Caco-2 (cell line): ENCODE measurements around the gene REM2. TPM values are rescaled to one million over a fixed set of nuclear protein-coding genes. Genes with fewer than 3 reads are reported as not detected.

Experiments used
- BruUV-seq: library from RNA; stranded (reverse); fragments of 400-500 nt; replicated peaks from 2 replicates; lab custom pipeline; 2021; lab: Mats Ljungman, UMichigan
- CTCF ChIA-PET: fragments of 300-600 bp; sonication (Branson Sonifier 250); formaldehyde crosslinking; loops from one replicate; lab custom pipeline; 2022; ENCODE audit warnings: antibody characterized with exemption; lab: Charles Lee
- POLR2A ChIA-PET: fragments of 300-600 bp; sonication (Branson Sonifier 250); formaldehyde crosslinking; loops from one replicate; lab custom pipeline; 2022; ENCODE audit warnings: antibody characterized with exemption; lab: Charles Lee
- DNase-seq, 2 experiments: peaks; one replicate each; pipeline versions ENCODE4 v3.0.0 to v3.0.0-alpha.2; 2020 to 2022
- H3K27me3 ChIP-seq: replicated peaks from 2 replicates; pipeline ENCODE4 v1.6.0; 2011; ENCODE audit warnings: low read length; ENCODE audit not compliant: control insufficient read depth, insufficient read depth
- H3K36me3 ChIP-seq: 2 replicates; pipeline ENCODE4 v1.5.1; 2011; ENCODE audit warnings: low read length; ENCODE audit not compliant: control insufficient read depth, insufficient read depth
- H3K4me1 ChIP-seq: fragments of 250-450 bp; sonication (Bioruptor Pico); 2 replicates; pipeline ENCODE4 v1.5.1; 2020; ENCODE audit warnings: mild to moderate bottlenecking
- H3K4me3 ChIP-seq: 2 replicates; pipeline ENCODE4 v1.5.1; 2011; ENCODE audit warnings: low read depth, mild to moderate bottlenecking, control low read depth, low read length
- H3K9me3 ChIP-seq: fragments of 250-450 bp; sonication (Bioruptor Pico); 2 replicates; pipeline ENCODE4 v1.5.1; 2020; ENCODE audit warnings: mild to moderate bottlenecking, moderate library complexity
- H3K27ac Mint-ChIP-seq: one replicate; pipeline ENCODE4 v1.8.0; 2022; ENCODE audit warnings: mixed read lengths; ENCODE audit not compliant: unreplicated experiment
- H3K27me3 Mint-ChIP-seq: one replicate; pipeline ENCODE4 v1.8.0; 2022; ENCODE audit warnings: mixed read lengths; ENCODE audit not compliant: insufficient read depth, unreplicated experiment
- H3K36me3 Mint-ChIP-seq: one replicate; pipeline ENCODE4 v1.8.0; 2022; ENCODE audit warnings: mild to moderate bottlenecking, mixed read lengths; ENCODE audit not compliant: insufficient read depth, unreplicated experiment
- H3K4me1 Mint-ChIP-seq: one replicate; pipeline ENCODE4 v1.8.0; 2022; ENCODE audit warnings: low read depth, mixed read lengths; ENCODE audit not compliant: unreplicated experiment
- H3K4me3 Mint-ChIP-seq: one replicate; pipeline ENCODE4 v1.8.0; 2022; ENCODE audit warnings: mild to moderate bottlenecking, moderate library complexity, mixed read lengths; ENCODE audit not compliant: unreplicated experiment
- H3K9me3 Mint-ChIP-seq: one replicate; pipeline ENCODE4 v1.8.0; 2022; ENCODE audit warnings: mixed read lengths; ENCODE audit not compliant: unreplicated experiment
- intact Hi-C: fragments of 100-400 bp; cut with micrococcal nuclease; formaldehyde crosslinking; loops from one replicate; pipeline ENCODE4 v1.10.0; 2022; ENCODE audit not compliant: unreplicated experiment
- total RNA-seq: library from RNA; stranded (reverse); gene quantifications from 2 replicates; pipeline ENCODE4 v1.2.3, GENCODE V29; 2022
- TF ChIP-seq, protein P1 (sequence below), 2 experiments: fragments of 200-600 bp in 1 of 2; IDR thresholded peaks; 1 replicate in 1 of 2; 2 replicates in 1 of 2; pipeline versions ENCODE4 v1.5.1 to v1.8.0; 2011 to 2022; ENCODE audit warnings: antibody characterized with exemption in 1 of 2, control low read depth in 1 of 2, inconsistent platforms in 1 of 2, low read depth in 1 of 2, low read length in 1 of 2, mild to moderate bottlenecking in 1 of 2, moderate library complexity in 1 of 2; ENCODE audit not compliant: insufficient read depth in 1 of 2, severe bottlenecking in 1 of 2, unreplicated experiment in 1 of 2

Gene REM2
- total RNA-seq, 1 experiment from 2014 or later: 0.41 TPM

DNA sequence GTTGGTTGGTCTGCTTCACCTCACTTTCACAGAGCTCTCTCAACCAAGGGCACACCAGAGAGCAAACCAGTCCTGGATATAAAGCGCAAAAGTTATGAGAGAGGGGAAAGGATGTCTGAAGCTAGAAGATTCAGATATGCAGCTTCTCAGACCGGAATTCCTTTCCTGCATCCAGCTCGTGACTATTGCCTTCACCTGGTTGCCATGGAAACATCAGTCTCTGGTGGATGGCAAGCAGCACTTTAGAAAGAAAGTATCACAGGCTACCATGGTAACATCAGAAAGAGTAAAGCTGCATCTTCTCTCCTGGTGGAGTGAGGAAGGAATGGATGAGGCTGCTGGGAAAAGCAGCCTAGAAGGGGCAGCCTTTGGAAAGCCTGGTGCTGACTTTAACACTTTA is 13.7 kb downstream of the REM2 start:
- no peaks in the 10 kb centered on the region for H3K9me3 Mint-ChIP-seq
- no peaks in the 10 kb centered on the region for H3K4me1 Mint-ChIP-seq
- Histone ChIP-seq H3K36me3 (peaks cover 2% of the 10 kb centered on the region), H3K4me1 (0 out of 2 replicates have a peak, but pooled peaks cover 7% of the 10 kb centered on the region), H3K9me3 (no peaks in the 10 kb centered on the region), H3K4me3 (no peak overlapping the region), H3K27me3 (no peaks in the 10 kb centered on the region)
- DNase-seq: no peak
- H3K4me3 Mint-ChIP-seq: no peak overlapping the region
- H3K27ac Mint-ChIP-seq: no peak overlapping the region
- intact Hi-C loops: no loop called here
- POLR2A ChIA-PET: no interaction called here
- CTCF ChIA-PET: interaction anchor here (0.7 to 1.6 kb wide), 2 partner anchors 13 to 25 kb away, joined by 3 to 6 read pairs; partner anchors contain the start of gene REM2
- no peaks in the 10 kb centered on the region for H3K27me3 Mint-ChIP-seq
- H3K36me3 Mint-ChIP-seq: peaks cover 5% of the 10 kb centered on the region
- no TSS peak for BruUV-seq
- TF ChIP-seq, protein P1, sequence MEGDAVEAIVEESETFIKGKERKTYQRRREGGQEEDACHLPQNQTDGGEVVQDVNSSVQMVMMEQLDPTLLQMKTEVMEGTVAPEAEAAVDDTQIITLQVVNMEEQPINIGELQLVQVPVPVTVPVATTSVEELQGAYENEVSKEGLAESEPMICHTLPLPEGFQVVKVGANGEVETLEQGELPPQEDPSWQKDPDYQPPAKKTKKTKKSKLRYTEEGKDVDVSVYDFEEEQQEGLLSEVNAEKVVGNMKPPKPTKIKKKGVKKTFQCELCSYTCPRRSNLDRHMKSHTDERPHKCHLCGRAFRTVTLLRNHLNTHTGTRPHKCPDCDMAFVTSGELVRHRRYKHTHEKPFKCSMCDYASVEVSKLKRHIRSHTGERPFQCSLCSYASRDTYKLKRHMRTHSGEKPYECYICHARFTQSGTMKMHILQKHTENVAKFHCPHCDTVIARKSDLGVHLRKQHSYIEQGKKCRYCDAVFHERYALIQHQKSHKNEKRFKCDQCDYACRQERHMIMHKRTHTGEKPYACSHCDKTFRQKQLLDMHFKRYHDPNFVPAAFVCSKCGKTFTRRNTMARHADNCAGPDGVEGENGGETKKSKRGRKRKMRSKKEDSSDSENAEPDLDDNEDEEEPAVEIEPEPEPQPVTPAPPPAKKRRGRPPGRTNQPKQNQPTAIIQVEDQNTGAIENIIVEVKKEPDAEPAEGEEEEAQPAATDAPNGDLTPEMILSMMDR (IDR thresholded peaks at IDR 0.05; ENCODE audit: insufficient read depth in 1 of 2, low read depth in 1 of 2, low read length in 1 of 2, severe bottlenecking in 1 of 2, unreplicated experiment in 1 of 2): no peak

DNA sequence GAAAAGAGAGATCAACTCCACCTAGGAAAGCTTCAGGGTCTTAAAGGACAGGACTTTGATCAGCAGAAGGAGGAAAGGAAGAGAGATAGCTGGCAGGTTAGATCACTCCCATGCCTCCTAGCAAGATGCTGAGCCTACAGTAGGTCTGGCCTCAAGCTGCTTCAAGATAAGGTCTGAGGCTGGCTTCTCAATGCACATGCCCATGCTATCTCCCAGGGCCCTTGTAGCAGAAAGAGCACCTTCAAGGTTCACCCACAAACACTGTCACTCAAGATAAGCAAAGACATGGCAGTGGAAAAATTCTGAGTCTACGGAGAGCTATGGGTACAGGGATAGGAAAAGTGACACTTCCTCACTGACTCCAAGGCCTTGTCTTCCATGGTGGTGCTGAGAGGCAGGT is 14.3 kb downstream of the REM2 start:
- Mint-ChIP-seq H3K9me3 (no peaks in the 10 kb centered on the region), H3K36me3 (peaks cover 11% of the 10 kb centered on the region), H3K4me1 (no peaks in the 10 kb centered on the region), H3K4me3 (no peak overlapping the region), H3K27ac (no peak overlapping the region), H3K27me3 (no peaks in the 10 kb centered on the region)
- no TSS peak for BruUV-seq
- no peak overlapping the region for H3K4me3 ChIP-seq
- TF ChIP-seq, protein P1 (IDR thresholded peaks at IDR 0.05; ENCODE audit: insufficient read depth in 1 of 2, low read depth in 1 of 2, low read length in 1 of 2, severe bottlenecking in 1 of 2, unreplicated experiment in 1 of 2): no peak
- POLR2A ChIA-PET: no interaction called here
- H3K4me1 ChIP-seq: 0 out of 2 replicates have a peak, but pooled peaks cover 7% of the 10 kb centered on the region
- CTCF ChIA-PET: interaction anchor here (0.7 to 1.6 kb wide), 2 partner anchors 14 to 25 kb away, joined by 3 to 6 read pairs; partner anchors contain the start of gene REM2
- peaks cover 3% of the 10 kb centered on the region for H3K36me3 ChIP-seq
- no peaks in the 10 kb centered on the region for H3K9me3 ChIP-seq
- no peak for DNase-seq
- no peaks in the 10 kb centered on the region for H3K27me3 ChIP-seq
- intact Hi-C loops: no loop called here

DNA sequence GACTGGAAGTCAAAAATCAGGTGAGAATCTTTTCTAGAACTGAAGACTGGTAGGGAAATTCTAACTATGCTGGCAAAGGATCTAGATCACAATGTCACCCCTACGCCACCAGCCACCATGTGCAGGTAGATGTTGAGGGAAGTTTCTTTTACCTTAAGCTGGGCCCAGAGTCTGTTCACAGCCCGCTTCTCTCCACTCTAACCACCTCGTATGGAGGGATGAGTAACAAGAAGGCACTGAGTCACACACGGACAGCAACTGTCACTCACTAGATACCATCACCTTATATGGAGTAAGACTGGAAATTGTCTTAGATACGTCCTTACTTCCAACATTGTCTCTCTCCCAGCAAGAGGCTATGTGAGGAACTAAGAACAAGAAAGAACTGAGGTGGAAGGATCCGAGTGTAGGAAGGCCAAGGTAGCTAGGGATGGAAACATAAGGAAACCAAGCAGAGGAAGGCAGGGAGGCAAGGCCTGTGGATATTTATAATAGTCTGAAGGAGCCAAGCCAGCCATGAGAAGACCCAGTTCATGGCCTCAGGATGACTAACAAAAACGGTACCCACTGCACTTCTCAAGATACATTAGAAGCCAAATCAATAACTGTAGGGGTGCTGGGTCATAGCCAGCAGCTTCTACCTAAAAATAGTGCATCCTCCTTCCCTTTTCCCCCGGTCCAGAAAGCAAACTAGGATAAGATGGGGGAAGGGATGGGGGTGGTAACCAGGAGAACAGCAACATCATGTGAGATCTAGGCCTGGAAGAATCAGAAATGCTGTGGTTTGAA is 15.5 kb downstream of the REM2 start:
- DNase-seq: no peak
- Mint-ChIP-seq H3K4me3 (no peak overlapping the region), H3K27me3 (no peaks in the 10 kb centered on the region), H3K9me3 (no peaks in the 10 kb centered on the region), H3K36me3 (peaks cover 23% of the 10 kb centered on the region), H3K4me1 (no peaks in the 10 kb centered on the region), H3K27ac (no peak overlapping the region)
- H3K27me3 ChIP-seq: no peaks in the 10 kb centered on the region
- no TSS peak for BruUV-seq
- H3K4me3 ChIP-seq: no peak overlapping the region
- TF ChIP-seq, protein P1 (IDR thresholded peaks at IDR 0.05; ENCODE audit: insufficient read depth in 1 of 2, low read depth in 1 of 2, low read length in 1 of 2, severe bottlenecking in 1 of 2, unreplicated experiment in 1 of 2): no peak
- POLR2A ChIA-PET: no interaction called here
- CTCF ChIA-PET: no interaction called here
- H3K4me1 ChIP-seq: 0 out of 2 replicates have a peak, but pooled peaks cover 7% of the 10 kb centered on the region
- intact Hi-C loops: no loop called here
- H3K9me3 ChIP-seq: no peaks in the 10 kb centered on the region
- peaks cover 7% of the 10 kb centered on the region for H3K36me3 ChIP-seq
